NCI-H69 (cell line): Measurements from ENCODE around the gene PPARGC1A.

Experiments
- DNase-seq: peaks from one replicate; lab custom pipeline; 2025; lab: John Stamatoyannopoulos, UW

PPARGC1A gene

DNA sequence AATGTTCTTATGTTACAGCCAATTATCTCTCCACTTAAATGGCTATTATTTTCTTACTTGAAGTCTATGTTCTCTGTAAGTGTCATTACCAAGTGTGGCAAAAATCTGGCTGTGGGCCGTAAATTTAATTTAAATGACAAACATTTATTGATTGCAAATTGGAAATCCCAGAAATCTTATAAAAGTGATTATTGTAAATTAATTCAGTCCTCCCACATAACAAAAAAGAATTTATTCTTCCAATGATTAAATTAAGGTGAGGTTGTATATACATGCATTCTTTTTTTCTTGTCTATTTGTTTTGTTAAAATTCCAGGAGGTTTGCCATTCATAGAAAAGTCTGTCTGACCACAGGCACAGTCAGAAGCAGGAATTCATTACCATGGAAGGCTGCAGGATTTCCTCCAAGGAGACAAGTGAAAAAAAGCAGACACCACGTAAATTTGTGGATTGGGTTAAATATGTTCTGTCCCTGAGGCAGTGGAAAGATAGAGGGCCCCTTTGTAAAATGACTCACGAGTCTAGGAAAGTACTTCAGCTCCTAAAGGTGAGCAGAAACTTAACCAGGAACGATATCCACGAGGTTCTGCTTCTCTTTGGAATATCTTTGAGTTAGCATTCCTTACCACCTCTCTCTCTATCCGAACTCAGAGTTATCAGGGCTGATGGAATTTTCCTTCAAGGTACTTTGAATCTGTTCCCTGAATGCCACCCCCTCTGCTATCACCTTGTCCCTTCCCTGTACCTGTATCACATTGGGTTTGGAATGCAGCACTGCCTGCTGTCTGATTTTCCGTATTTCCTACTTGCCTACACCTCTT lies 10.7 kb downstream of the PPARGC1A start:
- no peak for DNase-seq

DNA sequence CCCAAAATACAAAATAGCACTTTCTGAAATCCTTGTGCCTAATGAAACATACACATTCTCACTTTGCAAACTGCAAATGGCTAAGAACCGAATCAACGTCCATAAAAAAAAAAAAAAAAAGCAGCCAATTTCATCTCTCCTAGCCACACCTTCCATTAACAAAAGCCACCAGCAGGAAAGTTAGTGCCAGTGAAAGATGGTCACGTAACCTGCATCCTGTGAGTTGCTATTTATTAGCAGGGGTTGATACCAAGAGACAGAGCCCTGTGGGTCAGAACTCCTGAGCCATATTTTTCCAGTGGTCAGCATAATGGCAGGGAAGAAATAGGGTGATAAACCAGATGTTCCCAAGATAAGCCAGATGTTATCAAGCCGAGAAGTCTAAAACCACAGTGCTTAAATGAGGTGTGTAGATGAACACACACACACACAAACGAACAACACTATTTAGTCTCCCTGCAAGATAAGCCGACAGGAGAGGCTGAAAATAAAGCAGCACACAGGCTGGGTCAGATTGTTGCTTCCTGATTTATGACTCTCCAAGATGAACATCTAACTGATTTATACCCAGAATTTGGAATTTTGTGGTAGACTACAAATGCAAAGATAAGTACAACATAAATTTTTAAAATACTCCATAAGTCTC lies 11.5 kb downstream of the PPARGC1A start:
- peak; percentile 16 for DNase-seq

DNA sequence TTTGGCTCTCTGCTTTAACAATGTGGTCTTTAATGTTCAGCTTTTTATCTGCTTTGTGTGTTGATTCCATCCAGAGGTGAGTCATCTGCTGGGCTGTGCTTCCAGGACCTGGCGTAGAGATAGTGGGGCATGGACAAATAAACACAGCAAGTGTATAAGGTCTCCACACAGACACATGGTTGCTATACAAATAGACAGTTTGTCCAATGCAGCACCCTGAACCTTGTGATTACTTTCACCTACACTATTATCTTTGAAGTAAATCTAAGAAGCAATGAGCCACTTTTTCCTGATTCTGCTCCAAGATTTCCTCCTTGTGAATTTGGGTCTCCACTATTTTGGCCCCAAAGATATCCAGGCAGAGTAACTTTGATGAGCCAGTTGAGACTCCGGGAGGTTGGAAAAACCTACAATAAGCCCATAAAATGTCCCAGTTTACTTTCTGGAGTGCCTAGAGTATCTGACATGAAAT lies 12.1 kb downstream of the PPARGC1A start:
- DNase-seq = peak; percentile 44

DNA sequence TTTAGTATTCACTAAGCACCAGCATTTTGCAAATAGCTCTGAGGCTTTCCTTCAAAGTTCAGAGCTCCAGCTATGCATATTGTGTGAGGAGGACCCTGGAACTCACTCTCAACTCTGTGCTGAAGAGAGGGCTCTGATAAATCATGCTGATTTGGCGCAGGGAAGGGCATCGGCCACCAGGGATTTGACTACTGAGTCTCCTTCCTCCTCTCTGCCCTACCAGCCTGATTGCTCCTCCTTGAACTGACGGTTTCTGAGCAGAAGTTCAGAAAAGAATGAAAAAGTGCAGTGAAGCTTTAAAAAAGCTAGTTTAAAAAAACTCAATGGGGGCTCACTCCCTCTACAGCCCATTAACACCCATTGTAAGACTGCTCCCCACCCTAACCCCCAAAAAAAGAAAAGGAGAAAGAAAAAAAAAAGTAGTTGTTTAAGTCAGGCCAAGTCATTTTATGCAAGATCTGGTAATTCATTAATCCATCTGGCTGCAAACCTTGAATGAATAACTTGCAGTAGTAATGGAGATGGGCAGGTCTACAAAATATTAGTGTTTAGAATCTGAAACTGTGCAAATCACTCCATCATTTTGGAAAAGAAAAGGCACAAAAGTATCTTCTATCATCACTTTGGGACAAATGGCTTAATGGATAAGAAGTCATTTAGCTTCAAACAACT lies 13.3 kb downstream of the PPARGC1A start:
- no peak for DNase-seq

DNA sequence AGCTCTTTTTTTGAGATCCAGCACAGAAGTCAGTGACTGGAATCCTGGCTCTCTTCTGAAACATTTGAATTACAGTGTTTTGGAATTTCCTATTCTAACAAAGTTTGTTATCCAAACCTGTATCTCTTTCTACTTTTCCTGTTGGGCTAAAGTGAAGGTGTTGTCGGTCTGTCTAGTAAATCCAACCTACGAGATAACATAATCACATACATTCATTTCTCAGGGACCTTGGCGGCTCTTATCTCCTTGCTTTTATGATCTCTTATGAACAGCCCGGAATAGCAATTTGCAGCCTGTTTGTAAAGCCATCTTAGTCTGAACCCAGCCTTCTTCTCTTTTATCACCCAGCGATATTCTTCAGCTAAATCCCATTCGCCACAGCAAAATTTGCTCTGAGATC lies 14.5 kb downstream of the PPARGC1A start:
- DNase-seq = no peak

DNA sequence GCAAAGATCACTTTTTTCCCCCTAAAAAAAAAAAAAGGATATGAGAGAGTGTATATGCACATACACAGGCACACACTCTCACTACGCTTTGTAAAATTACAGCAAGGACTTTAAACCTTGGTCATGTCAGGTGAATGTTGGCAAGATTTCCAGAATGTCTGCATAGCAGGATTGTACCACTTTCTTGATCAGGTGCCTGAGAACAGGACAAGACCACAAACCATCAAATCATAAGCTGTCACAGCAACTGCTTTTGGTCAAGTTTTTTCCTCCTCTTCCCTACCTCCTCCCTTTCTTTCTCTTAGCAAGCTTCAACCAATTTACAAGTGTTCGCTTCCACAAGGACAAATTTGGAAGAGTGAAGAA lies 15.3 kb downstream of the PPARGC1A start:
- no peak for DNase-seq

DNA sequence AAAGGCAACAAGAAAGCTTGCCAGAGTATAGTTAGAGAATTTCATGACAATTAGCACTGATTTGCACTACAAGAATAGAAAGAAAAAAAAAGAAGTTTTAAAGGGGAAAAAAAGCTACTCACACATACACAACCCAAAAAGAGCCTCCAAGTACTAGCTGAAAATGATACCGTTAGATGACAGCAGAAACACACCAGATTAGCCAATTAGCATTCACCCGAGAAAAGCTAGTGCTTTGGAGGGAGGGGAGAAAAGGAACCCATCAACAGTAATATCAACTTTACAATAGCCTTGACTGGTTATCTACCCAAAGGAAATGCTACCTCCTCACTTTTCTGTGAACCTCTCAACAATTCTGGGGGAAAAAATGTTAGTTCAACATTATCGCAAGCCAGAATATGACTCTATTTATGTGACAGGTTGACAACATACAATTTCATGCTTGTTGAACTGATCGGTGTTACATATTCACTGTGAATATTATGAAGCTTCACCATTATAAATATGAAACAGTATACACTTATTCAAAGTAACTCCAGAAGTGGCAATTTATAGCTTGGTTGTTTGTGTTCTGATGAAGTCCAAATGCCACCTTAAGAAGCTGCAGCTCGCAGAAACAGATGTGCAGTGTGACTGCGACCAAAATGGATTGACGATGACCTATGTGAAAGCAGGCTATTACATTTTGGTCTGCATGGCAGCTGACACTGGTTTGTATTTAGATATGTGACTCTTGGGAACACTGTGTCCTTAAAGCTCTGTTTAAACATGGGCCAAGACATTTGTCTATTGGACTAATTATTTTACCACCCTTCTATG lies 15.9 kb downstream of the PPARGC1A start:
- no peak for DNase-seq

DNA sequence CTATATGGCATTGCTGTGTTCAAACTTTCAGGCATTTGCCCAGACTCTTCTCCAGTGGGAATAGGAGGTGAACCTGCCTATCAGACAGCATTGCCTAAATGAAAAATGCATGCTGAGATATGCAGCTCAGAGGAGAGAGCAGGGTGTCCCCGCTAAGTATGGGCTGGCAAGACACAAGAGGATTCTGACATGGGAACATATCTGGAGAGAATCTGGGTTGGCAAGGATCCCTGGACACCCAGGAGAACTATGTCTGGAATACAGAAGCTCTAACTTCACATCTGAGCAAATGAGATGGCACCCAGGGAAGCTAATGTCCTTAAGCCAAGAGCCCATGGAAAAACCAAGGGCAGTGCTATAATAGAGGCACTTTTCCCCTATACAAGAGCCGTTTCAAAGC lies 18.4 kb downstream of the PPARGC1A start:
- DNase-seq = no peak

DNA sequence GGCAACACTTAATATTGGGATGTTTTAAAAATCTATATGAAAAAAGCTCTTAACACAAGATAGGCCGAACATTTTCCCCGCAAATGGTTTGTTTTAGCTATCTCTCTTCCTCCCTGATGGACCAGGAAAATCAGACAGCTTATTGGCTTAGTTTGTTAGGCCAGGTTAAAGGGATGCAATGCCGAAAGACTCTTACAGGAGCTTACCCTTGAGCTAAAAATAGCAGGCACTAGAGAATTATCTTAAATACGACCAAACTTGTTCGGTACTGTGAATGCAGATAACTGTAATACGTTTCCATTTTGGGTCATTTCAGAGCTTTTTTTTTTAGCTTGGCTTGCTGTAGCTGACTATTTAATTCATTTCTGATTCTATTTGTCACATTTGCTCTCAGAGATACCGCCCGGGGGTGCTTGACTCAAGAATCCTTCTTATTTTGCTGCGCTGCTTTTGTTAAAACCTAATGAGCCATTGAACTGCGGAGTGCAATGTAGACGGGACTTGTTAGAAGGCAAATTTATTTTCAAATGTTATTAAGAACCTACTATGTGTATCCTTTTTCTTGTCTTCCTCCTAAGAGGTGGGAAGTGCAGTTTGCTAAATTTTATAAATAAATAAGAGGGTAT lies 23.3 kb downstream of the PPARGC1A start:
- DNase-seq = no peak

DNA sequence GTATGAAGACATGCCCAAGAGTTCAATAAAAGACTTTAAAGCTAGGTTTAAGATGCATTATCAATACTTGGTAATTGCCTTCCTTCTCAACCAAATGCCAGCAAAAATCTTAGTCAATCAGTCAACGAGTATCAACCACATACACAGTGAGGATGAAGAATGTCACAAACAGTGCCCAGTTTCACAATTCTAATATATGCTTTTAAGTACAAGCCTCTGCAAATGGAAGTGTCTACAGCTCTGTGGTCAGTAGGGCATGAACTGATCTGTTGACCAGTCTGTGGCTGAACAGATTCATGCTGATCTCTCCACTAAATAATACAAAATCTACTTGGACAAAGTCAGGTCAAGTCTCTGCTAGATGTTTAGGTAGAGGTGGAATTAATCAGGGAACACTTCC lies 27.9 kb downstream of the PPARGC1A start:
- DNase-seq = no peak

DNA sequence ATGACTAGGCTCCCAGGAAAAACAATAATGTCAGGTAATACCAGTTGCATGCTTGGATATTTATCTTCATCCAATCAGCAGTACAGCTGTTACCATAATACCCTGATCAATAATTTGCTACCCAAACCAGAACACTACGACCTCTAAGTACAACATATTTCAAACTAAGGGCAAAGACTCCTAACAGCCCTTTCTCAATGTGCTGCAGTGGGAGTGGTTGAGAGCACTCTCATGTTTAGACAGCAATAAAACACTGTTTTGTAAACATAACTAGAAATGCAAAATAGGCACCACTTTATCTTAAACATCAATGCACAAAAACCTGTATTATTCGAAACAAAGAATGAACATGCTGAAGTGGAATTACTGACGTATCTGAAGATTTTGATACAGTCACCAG lies 28.9 kb downstream of the PPARGC1A start:
- no peak for DNase-seq

DNA sequence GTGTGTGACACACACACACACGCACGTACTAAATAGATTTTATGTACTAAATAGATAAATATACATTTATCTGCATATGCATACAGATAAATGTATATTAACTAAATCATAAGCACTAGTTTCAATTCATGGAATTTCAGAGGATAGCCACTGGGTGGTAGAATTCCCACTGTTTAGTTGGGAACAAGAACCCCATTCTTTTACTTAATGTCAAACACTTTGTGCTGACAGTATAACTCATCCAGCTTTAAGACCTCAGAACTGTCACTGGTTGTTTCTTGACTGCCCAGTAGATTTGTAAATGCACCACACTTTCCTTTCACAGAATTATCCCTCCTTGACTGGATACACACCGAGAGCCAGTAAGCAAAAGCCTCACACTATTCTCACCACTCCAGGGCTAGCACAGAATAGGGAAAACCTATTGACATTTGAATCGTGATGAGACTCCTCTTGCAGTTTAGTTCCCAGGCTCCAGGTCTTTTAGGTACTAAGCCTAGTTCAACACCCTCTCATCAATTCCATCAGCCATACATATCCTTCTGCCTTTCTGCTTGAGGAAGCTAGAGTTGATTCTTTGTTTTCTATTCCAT lies 32.4 kb downstream of the PPARGC1A start:
- no peak for DNase-seq

DNA sequence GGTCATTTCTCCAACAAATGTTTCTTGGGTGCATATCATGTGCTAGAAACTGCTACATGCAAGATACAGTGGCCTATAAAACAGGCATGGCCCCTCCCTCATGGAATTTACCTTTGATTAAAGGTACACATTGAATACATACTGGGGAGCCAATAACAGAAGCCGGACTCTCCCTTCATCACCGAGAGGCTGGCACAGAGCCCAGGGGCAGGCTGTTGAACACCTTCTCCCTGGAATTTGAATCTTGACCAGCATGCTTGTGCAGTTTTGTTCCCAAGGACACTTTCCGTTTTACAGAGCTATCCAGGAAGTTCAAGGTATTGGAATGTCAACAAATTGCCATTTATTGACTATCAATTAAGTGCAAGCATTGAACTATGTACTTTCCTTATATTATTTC lies 33.2 kb downstream of the PPARGC1A start:
- peak; percentile 30 for DNase-seq

DNA sequence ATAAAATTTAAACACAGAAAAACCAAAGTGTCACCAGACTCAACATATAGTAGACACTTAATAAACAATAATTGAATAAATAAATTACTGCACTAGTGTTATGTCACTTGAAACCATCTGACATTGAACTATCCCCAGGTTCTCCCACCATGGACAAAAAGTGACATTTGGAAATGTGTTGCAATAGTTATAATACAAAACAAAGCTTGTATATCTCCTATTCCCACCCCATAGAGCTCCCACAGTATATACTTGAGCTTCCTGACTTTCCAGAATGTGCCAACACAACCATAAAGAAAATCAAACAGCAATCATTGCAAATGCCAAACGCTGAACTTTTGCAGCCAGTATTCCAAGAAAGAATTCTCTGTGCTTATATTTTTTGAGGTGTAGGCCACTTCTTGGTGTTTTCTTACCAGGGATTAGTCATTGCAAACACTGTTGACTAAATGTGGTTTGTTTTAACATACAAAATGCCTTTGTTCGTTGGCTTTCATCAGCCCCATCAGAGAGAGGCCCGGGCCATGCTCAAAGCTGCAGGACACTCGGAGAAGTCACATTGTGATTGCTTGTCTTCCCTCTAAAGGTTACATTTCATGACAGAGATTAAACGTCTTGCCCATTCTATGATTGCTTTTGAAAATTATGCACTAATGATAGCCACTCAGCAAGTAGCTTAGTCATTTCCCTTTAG lies 33.8 kb downstream of the PPARGC1A start:
- no peak for DNase-seq

DNA sequence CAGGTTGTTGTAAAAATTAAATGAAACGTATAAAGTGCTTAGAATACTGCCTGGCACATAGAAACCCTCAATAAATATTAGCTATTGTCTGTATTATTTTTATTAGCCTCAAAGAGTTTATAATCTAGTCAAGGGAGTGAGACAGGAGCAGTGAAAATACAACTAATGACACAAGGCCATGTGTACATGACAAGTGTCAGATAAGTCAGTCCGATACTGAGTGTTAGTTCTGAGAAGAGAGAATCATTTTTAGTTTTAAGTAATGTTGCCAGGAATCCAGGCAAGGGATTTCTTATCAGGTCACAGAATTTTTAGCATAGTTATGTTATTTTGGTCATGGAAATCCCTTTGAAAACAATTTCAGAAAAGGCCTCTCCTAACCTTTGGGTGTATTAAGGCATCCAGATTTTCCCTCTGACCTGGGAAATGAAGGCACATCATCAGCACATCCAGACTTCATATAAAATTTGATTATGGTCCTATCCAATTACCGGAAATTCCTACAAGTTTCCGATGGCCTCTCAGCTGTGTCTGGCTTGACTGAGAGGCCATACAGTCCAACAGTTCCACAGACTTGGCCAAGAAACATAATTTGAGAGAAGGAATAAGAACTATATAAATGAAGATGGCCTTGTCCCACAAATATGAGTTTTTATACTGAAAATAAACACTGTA lies 35.7 kb downstream of the PPARGC1A start:
- DNase-seq = no peak

DNA sequence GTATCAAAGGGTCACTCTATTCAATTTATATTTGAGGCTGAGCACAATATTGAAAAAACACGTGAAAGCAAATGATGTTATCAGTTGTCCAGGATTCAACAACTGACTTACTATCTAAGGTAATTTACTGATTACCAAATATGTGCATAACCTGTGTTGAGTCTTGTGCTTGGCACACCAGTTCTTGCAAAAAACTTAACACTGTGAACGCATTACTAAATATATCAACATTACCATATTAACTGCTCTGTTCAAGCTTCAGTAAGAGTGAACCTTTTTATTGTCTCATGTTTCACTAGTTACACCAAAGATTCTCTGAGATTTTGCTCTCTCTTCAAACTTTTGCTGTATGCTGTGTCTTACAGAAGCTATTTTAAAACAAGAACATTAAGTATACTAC lies 38.4 kb downstream of the PPARGC1A start:
- DNase-seq = no peak

DNA sequence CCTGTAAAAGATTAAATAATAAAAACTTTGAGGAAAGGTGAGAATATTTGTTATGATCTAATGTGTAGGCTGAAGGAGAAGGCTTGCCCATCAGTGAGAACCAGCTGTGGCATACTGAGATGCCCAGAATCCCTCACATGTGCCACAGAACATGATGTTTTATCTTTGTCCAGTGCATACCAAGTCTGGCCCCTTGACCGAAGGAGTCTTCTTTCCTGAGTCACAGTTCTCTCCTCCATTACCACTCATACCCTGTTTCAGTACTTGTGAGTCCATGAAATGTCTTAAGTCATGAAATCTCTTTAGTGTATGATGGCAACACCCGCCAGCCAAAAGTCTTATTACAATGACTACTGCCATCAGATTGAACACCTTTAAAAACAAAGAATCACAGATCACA lies 42.7 kb downstream of the PPARGC1A start:
- no peak for DNase-seq

DNA sequence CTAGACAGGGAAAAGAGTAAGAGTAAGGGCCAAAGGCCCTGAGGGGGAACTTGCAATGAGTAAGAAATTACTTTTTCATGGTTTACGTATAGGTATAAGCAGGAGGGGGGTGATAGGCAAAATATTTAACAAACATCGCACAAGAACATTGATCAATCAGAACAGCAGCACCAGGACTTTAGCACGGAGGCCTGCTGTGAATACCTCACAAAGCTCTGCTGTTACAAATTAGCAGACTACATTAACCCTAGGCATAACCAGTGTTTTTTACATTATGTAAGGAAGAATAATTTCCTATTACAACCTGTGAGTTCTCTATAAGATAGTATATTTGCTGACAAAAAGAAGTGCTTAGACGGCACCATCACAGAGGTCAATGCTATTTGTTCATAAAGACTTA lies 44.9 kb downstream of the PPARGC1A start:
- DNase-seq = no peak

DNA sequence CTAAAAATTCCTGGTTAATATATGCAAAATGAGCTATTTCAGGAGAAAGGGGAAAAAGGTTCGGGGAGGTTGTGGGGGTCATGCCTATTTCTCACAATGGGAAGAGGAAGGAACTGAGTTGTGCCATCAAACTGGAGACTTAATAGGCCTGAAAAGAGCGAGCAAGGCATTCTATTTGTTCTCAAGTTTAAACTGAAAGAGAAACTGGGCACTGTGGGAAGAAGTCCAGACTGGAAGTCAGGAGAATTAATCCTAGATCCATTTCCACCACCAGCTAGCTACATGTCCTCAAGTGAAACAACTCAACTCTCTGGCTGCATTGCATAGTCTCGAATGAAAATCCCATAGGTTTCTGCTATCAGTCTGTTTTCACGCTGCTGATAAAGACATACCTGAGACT lies 50.6 kb downstream of the PPARGC1A start:
- no peak for DNase-seq

DNA sequence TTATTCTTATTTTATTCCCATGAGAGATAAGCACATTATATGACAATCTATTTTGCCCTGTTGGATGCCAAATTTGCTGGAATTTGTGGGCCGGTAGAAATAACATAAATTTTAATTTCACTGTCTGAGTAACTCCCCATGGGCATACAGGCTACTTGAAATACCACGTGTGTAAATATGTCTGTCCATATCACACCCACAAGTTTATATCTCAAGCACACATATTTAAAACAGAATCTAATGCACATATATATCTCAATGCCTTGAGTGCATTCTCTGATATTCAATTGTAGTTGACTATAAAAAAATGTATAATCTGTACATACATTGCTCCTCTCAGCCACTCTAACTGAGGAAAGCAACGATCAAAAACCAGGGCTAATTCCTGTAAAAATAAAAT lies 51.2 kb downstream of the PPARGC1A start:
- no peak for DNase-seq
